Adipose tissue (tissue), 3 donors: ENCODE data around the gene NWD2. TPM values are rescaled to one million over a fixed set of nuclear protein-coding genes. Genes with fewer than 3 reads are reported as not detected.
"Not testable (repeated sequence)": the region's sequence is repeated elsewhere in the genome, so short reads cannot be mapped to it uniquely, and the experiment has no call there.

Source experiments
- H3K27ac ChIP-seq: one replicate; pipeline ENCODE4 v1.5.1; 2013; ENCODE audit warnings: low read depth, low read length
- WGBS, 3 donors: extraction: QIAGEN DNeasy Blood & Tissue Kit; methylation state at CpG; one replicate each; pipeline ENCODE4 v1.1.7; 2013; 5-methylcytosine and 5-hydroxymethylcytosine counted together
- polyA plus RNA-seq, 3 donors: library from polyadenylated mRNA; stranded (reverse); fragments of 200-250 nt; gene quantifications; one replicate each; pipeline ENCODE4 v1.2.3, GENCODE V29; 2013
- donor health status: healthy with polysubstance abuse.
- donor health status: Bipolar disorder and iron deficiency.
- donor health status: healthy.

NWD2 gene
- polyA plus RNA-seq, 3 donors: 0.51 to 9.2 (median 1.0) TPM

DNA sequence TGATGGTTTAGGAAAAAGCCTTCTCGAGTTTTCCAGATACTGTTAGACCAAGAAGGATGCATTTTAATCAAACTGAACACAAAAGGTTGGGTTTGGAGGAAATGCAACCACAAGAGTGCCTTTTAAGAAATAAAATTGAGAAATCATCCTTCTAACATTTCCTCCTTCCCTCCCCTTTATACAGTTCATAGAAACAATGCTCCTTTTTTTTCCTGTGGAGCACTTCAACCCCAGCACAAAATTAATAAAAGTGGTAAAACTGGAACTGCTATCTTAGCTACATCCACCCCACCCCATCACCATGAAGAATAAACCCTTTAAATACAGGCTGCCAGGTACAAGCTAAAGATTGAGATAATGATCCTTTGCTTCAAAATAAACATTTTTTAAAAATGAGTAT lies 230.5 kb downstream of the NWD2 start:
- no peak overlapping the region for H3K27ac ChIP-seq
- 18 to 20% (median 19%) methylated on average over 1 of the region's 1 CpG for WGBS, 3 donors

DNA sequence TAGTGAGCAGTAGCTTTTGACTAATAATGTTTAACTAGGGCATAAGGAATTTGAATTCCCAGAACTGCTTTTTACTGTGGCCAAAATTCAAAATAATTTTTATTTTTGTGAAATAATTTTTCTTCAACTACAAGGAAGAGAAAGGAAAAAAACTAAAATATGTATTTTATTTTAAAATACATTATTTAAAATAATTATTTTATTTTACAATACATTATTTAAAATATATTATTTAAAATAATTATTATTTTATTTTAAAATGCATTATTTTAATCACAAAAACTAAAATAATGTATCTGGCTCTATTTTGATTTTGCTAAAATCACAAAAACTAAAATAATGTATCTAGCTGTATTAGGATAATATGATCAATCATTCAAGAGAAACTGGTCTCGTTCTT lies 231.2 kb downstream of the NWD2 start:
- H3K27ac ChIP-seq: no peak overlapping the region
- WGBS, 3 donors: 27 to 64% (median 62%) methylated on average over 1 of the region's 1 CpG

DNA sequence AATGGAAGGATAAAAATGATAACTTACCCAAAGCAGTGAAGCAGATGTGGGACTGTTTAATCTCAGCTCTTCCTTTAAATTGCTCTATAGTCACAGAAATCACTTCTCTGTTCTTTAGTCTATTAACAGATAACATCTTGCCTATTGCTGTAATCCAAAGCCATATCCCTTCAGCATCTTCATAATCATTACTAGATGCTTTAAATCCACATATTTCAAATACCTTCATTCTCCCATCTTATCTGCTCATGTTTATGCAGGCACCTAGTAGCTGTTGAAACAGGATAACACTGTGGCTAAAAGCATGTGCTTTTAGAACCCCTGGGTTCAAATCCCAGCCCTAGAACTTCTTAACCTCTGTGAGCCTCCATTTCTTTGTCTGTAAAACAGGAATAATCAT lies 231.7 kb downstream of the NWD2 start:
- no peak overlapping the region for H3K27ac ChIP-seq

DNA sequence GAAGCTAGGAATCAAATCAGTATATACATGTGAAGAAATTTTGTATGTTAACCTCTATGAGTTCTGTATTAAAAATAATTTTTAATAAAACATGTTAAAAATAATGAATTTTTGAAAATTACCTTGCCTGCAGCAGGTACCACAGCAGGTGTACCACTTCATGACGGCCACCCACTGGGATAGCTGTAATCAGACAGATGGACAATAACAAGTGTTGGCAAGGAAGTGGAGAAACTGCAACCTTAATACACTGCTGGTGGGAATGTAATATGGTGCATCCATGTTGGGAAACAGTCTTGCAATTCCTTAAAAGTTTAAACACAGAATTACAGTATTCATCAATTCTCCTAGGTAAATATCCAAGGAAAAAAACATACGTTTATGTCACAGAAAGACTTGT lies 232.1 kb downstream of the NWD2 start:
- 87 to 92% (median 90%) methylated on average over 2 of the region's 2 CpGs for WGBS, 3 donors
- no peak overlapping the region for H3K27ac ChIP-seq

DNA sequence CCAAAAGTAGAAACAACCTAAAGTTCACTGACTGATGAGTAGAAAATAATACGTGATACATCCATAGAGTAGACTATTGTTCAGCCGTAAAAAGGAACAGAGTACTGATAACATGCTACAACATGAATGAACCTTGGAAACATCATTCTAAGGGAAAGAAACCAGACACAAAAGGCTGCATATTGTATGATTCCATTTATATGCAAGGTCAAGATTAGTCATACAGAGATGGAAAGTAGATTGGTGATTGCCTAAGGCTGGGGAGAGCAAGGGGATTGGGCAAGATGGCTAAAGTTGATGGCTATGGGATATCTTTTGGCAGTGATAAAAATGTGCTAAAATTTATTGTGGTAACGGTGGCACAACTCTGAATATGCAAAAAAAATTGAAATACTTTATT lies 232.6 kb downstream of the NWD2 start:
- H3K27ac ChIP-seq: no peak overlapping the region
- 83 to 96% (median 86%) methylated on average over 3 of the region's 3 CpGs for WGBS, 3 donors

DNA sequence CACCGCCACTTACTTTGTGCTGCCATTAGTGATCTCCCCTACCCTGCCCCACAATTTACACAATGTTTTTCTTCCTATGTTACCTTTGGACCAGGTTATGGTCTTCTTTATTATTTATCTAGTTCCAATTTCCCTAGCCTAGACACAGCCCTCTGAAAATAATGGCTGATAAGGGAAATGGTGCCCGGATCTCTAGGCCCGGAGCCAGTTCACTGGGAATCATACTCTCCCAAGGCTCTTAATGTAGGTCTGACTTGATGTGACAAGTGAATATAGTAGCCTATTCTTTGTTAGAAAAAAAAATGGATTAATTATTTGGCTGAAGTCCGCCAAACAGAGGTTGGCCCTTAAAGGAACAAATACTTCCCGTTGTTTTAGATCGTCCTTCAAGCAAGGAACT lies 233.6 kb downstream of the NWD2 start:
- WGBS, 3 donors: 46 to 78% (median 66%) methylated on average over 6 of the region's 6 CpGs
- H3K27ac ChIP-seq: no peak overlapping the region

DNA sequence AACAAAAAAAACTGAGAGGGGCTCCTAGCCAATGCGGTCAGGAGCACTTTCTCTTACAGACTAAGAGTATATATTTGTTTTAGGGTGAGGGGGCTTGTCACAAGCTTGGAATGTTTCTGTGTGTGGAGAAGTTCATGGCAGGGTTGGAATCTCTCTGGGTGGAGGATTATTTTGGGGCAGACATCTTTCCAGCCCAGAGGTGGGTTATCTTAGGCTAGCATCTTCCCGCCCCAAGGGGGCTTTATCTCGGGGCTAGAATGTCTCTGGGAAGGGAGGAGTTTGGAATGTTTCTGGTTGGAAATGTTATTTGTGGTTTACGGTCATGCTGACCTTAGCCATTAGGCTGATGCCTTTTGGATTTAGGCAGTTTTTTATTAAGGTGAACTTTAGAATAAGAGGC lies 236.0 kb downstream of the NWD2 start:
- WGBS, 3 donors: 69 to 83% (median 73%) methylated on average over 4 of the region's 4 CpGs
- H3K27ac ChIP-seq: no peak overlapping the region

DNA sequence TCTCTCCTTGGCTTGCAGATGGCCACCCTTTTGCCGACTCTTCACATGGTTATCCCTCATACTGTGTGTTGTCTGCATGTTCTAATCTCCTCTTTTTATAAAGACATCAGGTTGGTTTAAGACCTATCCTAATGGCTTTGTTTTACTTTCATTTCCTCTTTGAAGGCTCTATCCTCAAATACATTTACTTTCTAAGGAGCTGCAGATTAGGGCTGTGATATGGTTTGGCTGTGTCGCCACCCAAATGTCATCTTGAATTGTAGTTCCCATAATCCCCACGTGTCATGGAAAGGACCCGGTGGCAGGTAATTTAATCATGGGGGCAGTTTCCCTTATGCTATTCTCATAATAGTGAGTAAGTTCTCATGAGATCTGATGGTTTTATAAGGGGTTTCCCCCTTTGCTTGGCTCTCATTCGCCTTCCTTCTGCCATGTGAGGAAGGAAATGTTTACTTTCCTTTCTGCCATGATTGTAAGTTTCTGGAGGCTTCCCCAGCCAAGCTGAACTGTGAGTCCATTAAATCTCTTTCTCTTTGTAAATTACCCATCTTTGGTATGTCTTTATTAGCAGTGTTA lies 237.1 kb downstream of the NWD2 start:
- H3K27ac ChIP-seq: no peak overlapping the region
- WGBS, 3 donors: 59 to 84% (median 66%) methylated on average over 5 of the region's 5 CpGs

DNA sequence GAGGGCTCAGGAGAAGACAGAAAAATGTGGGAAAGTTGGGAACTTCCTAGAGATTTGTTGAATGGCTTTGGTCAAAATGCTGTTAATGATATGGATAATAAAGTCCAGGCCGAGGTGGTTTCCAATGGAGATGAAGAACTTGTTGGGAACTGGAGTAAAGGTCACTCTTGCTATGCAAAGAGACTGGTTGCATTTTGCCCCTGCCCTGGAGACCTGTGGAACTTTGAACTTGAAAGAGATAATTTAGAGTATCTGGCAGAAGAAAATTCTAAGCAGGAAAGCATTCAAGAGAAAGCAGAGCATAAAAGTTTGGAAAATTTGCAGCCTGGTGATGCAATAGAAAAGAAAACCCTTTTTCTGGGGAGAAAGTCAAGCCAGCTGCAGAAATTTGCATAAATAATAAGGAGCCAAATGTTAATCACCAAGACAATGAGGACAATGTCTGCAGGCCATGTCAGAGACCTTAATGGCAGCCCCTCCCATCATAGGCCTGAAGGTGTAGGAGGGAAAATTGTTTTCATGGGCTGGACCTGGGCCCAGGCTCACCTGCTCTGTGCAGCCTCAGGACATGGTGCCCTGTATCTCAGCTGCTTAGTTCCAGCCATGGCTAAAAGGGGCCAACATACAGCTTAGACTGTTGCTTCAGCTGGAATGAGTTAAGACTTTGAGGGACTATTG lies 237.8 kb downstream of the NWD2 start:
- no peak overlapping the region for H3K27ac ChIP-seq
- 38 to 83% (median 47%) methylated on average over 1 of the region's 1 CpG for WGBS, 3 donors

DNA sequence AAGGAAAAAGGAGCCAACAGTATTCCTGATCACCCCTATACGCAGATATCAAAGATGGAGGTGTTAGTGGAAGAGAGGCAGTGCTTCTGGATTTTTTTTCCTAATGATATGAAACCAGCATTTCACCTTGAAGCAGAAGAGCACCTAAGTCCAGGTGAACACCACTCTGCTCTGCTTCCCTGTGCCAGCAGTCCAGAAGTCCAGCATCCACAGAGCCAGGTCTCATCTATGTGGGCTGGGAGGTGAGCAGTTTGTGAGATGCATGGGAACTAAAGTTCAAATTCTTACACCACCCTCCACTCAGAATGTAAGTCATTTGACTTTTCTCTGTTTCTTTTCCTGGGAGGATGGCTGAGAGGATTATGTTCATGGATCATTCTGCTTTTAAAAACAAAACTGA lies 239.1 kb downstream of the NWD2 start:
- H3K27ac ChIP-seq: no peak overlapping the region
- 0 to 97% (median 71%) methylated on average over 1 of the region's 1 CpG for WGBS, 3 donors

DNA sequence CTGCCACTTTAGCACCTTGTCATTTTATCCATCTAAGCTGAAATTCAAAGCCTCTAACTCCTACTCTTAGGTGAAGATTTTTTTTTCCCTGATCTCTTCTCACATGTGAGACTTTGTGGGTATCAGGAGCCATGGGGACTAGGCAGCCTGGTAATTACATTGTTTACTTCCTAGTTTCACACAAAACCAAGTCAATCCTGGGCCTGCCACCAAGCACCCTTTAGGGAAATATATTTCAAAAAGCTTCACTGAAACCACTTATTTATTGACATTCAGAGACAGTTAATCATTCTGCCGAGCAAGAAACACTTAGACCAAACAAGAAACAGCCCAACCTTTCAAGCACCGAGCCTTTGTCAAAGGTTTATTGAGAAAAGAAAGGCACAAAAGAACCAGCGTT lies 241.6 kb downstream of the NWD2 start:
- H3K27ac ChIP-seq: no peak overlapping the region
- WGBS, 3 donors: 28 to 67% (median 57%) methylated on average over 3 of the region's 3 CpGs

DNA sequence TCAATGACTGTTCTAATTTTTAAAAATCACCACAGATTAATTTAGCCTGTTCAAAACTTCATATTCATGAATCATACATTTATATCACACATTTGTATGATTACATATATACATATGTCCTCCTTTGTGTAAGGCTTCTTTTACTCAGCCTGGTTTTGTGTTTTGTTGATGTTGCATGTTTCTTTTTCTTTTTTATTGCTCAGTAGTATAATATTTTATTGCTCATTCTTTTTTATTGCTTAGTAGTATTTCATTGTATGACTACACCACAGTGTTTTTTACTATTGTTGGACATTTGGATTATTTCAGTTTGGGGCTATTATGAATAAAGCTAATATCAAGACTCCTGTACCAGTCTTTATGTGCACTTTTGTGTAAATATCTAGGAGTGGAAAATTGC lies 243.1 kb downstream of the NWD2 start:
- no peak overlapping the region for H3K27ac ChIP-seq

DNA sequence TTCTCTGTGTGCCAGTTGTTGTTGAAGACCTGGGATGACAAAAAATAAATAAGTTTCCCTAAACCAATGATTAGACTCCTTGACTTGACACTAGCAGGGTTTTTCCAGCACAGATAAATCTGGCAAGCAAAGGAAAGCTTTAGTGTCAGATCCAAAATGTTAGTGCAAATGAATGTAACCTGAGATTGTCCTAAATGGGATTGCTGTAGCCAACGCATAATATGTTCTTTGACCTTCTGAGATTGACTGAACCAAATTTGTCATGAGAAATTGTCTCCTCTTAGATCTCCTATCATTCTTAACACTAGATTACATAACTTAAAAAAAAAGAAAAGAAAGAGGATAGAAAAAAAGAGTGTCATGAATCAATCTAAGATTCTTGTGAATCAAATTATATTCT lies 245.2 kb downstream of the NWD2 start:
- 29 to 68% (median 53%) methylated on average over 1 of the region's 1 CpG for WGBS, 3 donors
- no peak overlapping the region for H3K27ac ChIP-seq

DNA sequence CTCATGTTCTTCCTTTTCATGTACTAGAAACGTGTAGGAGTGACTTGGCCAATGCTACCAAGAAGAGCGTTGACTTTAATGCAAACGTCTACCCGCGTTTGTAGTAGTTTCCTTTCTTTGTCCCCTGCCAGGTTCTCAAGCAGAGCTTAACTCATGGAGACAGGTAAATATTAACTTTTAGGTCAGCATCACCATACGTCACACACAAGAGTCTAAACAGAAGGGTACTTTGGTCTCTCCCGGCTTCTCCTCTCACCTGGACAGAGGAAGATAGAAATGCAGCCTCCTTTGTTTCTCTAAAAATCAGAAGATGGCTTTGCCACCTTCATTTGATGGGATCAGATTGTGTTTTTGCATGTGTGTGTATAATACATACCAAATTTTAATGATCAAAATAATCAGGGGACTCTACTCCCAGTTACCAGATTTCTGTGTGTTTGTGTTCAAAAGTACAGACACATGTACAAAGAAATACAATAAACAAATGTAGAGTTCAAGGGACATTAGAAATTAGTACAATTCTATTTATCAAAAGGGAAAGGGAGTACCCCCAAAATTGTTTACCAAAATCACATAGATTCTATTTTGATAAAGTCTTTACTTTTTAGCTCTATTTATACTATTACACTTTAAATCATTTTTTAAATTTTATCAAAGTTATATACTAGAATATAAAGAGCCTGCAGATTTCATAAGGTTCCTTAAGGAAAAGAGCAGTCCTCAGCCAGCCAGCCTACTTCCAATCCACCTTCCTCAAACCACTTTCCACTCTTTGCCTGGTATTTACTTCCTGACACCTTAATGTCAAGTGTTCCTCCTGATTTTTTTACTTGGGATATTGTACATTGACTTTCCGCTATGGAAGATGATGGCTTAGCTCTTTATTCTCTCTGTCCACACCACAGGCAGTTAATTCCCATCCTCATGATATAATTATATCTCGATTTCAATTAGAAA lies 246.1 kb downstream of the NWD2 start:
- 40 to 83% (median 80%) methylated on average over 9 of the region's 9 CpGs for WGBS, 3 donors
- no peak overlapping the region for H3K27ac ChIP-seq

DNA sequence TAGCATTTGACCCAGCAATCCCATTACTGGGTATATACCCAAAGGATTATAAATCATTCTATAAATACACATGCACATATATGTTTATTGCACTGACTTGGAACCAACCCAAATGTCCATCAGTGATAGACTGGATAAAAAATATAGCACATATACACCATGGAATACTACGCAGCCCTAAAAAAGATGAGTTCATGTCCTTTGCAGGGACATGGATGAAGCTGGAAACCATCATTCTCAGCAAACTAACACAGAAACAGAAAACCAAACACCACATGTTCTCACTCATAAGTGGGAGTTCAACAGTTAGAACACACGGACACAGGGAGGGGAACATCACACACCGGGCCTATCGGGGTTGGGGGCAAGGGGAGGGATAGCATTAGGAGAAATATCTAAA lies 250.8 kb downstream of the NWD2 start:
- WGBS, 3 donors: 94 to 100% (median 97%) methylated on average over 4 of the region's 4 CpGs
- H3K27ac ChIP-seq: not testable (repeated sequence)
